Measurements from ENCODE around the gene EPS8L3. TPM values are rescaled to one million over a fixed set of nuclear protein-coding genes. Genes with fewer than 3 reads are reported as not detected.

EPS8L3 gene
- polyA plus RNA-seq, 1 donor (not counting 4 experiments of a cell fraction or from before 2014, with no cell fraction given), result not detected

GRCh38 chr1:109760581-109761226, 3.0 kb downstream of the EPS8L3 start:
- dilution Hi-C loops (cut with MboI; ENCODE audit: extremely low pct_ligation_motif_present, low sequenced_read_pairs), result no loop called here
- DNase-seq (ENCODE audit: low read depth, low spot score) (no peak), FAIRE-seq (no peak)
- TF ChIP-seq EZH2 (IDR thresholded peaks at IDR 0.05; ENCODE audit: low read length) (no peak), CTCF (optimal IDR thresholded peaks at IDR 0.05 in 1 of 3, IDR thresholded peaks at IDR 0.05 in 1 of 3, conservative IDR thresholded peaks at IDR 0.05 in 1 of 3; ENCODE audit: extremely low read depth in 1 of 3, insufficient read depth in 2 of 3, low read length in 3 of 3) (no peak)
- H3K9me1 ChIP-seq (ENCODE audit: control insufficient read depth, extremely low read depth, insufficient read depth, low read length), result no peaks in the 10 kb centered on the region
- no peak overlapping the region for H3K9ac ChIP-seq (ENCODE audit: control insufficient read depth, extremely low read depth, insufficient read depth, low read length)
- H3K4me1 ChIP-seq (ENCODE audit: control insufficient read depth, extremely low read depth, insufficient read depth, low read length), result no peaks in the 10 kb centered on the region
- H3K36me3 ChIP-seq (ENCODE audit: control insufficient read depth in 2 of 2, extremely low read depth in 1 of 2, insufficient read depth in 2 of 2, low read length in 2 of 2), result no peaks in the 10 kb centered on the region
- H3K79me2 ChIP-seq (ENCODE audit: control insufficient read depth, insufficient read depth, low read length), result no peaks in the 10 kb centered on the region
- H3K4me3 ChIP-seq (ENCODE audit: control insufficient read depth in 2 of 3, extremely low read depth in 1 of 3, insufficient read depth in 2 of 3, low read depth in 1 of 3, low read length in 3 of 3), result no peak overlapping the region
- no peak overlapping the region for H3K4me2 ChIP-seq (ENCODE audit: control insufficient read depth, extremely low read depth, insufficient read depth, low read depth, low read length)
- no peaks in the 10 kb centered on the region for H3K27me3 ChIP-seq (ENCODE audit: control insufficient read depth, extremely low read depth, insufficient read depth, low read length)
- H4K20me1 ChIP-seq (ENCODE audit: control insufficient read depth, extremely low read depth, insufficient read depth, low read length), result no peaks in the 10 kb centered on the region
- no peaks in the 10 kb centered on the region for H3K9me3 ChIP-seq (ENCODE audit: control insufficient read depth, low read depth, low read length)
- no peak overlapping the region for H3K27ac ChIP-seq (ENCODE audit: control insufficient read depth, insufficient read depth, low read length)
- H2AFZ ChIP-seq (ENCODE audit: control insufficient read depth, low read length), result no peak overlapping the region

- Histone ChIP-seq H3K9ac (ENCODE audit: control insufficient read depth, extremely low read depth, insufficient read depth, low read length) (no peak overlapping the region), H3K4me2 (ENCODE audit: control insufficient read depth, extremely low read depth, insufficient read depth, low read depth, low read length) (no peak overlapping the region), H3K9me3 (ENCODE audit: control insufficient read depth, low read depth, low read length) (no peaks in the 10 kb centered on the region), H2AFZ (ENCODE audit: control insufficient read depth, low read length) (no peak overlapping the region), H3K4me1 (ENCODE audit: control insufficient read depth, extremely low read depth, insufficient read depth, low read length) (no peaks in the 10 kb centered on the region), H3K9me1 (ENCODE audit: control insufficient read depth, extremely low read depth, insufficient read depth, low read length) (no peaks in the 10 kb centered on the region), H3K36me3 (ENCODE audit: control insufficient read depth in 2 of 2, extremely low read depth in 1 of 2, insufficient read depth in 2 of 2, low read length in 2 of 2) (no peaks in the 10 kb centered on the region), H3K27me3 (ENCODE audit: control insufficient read depth, extremely low read depth, insufficient read depth, low read length) (no peaks in the 10 kb centered on the region), H3K79me2 (ENCODE audit: control insufficient read depth, insufficient read depth, low read length) (no peaks in the 10 kb centered on the region), H3K4me3 (ENCODE audit: control insufficient read depth in 2 of 3, extremely low read depth in 1 of 3, insufficient read depth in 2 of 3, low read depth in 1 of 3, low read length in 3 of 3) (no peak overlapping the region), H4K20me1 (ENCODE audit: control insufficient read depth, extremely low read depth, insufficient read depth, low read length) (no peaks in the 10 kb centered on the region), H3K27ac (ENCODE audit: control insufficient read depth, insufficient read depth, low read length) (no peak overlapping the region)
- DNase-seq (ENCODE audit: low read depth, low spot score) (no peak), FAIRE-seq (no peak)
- dilution Hi-C loops (cut with MboI; ENCODE audit: extremely low pct_ligation_motif_present, low sequenced_read_pairs), result no loop called here
- TF ChIP-seq CTCF (optimal IDR thresholded peaks at IDR 0.05 in 1 of 3, IDR thresholded peaks at IDR 0.05 in 1 of 3, conservative IDR thresholded peaks at IDR 0.05 in 1 of 3; ENCODE audit: extremely low read depth in 1 of 3, insufficient read depth in 2 of 3, low read length in 3 of 3), result no peak
- TF ChIP-seq EZH2 (IDR thresholded peaks at IDR 0.05; ENCODE audit: low read length), result no peak
Measured at GRCh38 chr1:109759513-109760334, 4.0 kb downstream of the EPS8L3 start.

All from keratinocyte (primary cell).